ENCODE results near the gene SRSF4.

Gene SRSF4

GRCh38 chr1:29181413-29182225 lies at the start of gene SRSF4:
Gene SRSF4, minus strand, starts transcription at chr1:29181900. Its CDS starts 148 bp downstream, at chr1:29181752.
- H3K9me2 ChIP-seq (ENCODE audit: low read depth, low read length): no peaks in the 10 kb centered on the region
- H3K9ac ChIP-seq (ENCODE audit: low read length): peak within 1 kb of the TSS; percentile 100
- peak within 1 kb of the TSS; percentile 88 for H3K27ac ChIP-seq (ENCODE audit: low read depth, low read length, poor library complexity, severe bottlenecking)
- H3K27me3 ChIP-seq (ENCODE audit: insufficient read depth, low read length): no peaks in the 10 kb centered on the region
- H3K4me1 ChIP-seq (ENCODE audit: insufficient read depth, low read length, severe bottlenecking): peaks cover 42% of the 10 kb centered on the region
- peaks cover 48% of the 10 kb centered on the region for H3K36me3 ChIP-seq (ENCODE audit: insufficient read depth, low read length)
- H2AFZ ChIP-seq (ENCODE audit: low read length): peak within 1 kb of the TSS; percentile 97
- peaks cover 49% of the 10 kb centered on the region for H3K79me2 ChIP-seq (ENCODE audit: insufficient read depth, low read length)
- H4K20me1 ChIP-seq (ENCODE audit: insufficient read depth, low read length): peaks cover 7% of the 10 kb centered on the region
- no peaks in the 10 kb centered on the region for H3K9me3 ChIP-seq (ENCODE audit: low read length)
- TF ChIP-seq CTCF (IDR thresholded peaks at IDR 0.05; ENCODE audit: low read length) (peak; percentile 64), EZH2 (IDR thresholded peaks at IDR 0.05; ENCODE audit: borderline replicate concordance, low read length) (no peak)
- H3K4me3 ChIP-seq (ENCODE audit: low read depth, low read length, poor library complexity, severe bottlenecking): peak within 1 kb of the TSS; percentile 96
- H3K4me2 ChIP-seq (ENCODE audit: low read length): peak within 1 kb of the TSS; percentile 100
- no peaks in the 10 kb centered on the region for H3F3A ChIP-seq (ENCODE audit: insufficient read depth, low read length)

GRCh38 chr1:29230553-29231378 lies 49.1 kb upstream of the SRSF4 start, which contains the start of gene MECR:
Gene MECR, minus strand, starts transcription at chr1:29230934. Its CDS starts 28 bp downstream, at chr1:29230906.
- Histone ChIP-seq H3F3A (ENCODE audit: insufficient read depth, low read length) (no peaks in the 10 kb centered on the region), H3K27ac (ENCODE audit: low read depth, low read length, poor library complexity, severe bottlenecking) (no peak within 1 kb of the TSS), H4K20me1 (ENCODE audit: insufficient read depth, low read length) (no peaks in the 10 kb centered on the region), H3K27me3 (ENCODE audit: insufficient read depth, low read length) (no peaks in the 10 kb centered on the region), H3K36me3 (ENCODE audit: insufficient read depth, low read length) (no peaks in the 10 kb centered on the region), H3K4me3 (ENCODE audit: low read depth, low read length, poor library complexity, severe bottlenecking) (peak within 1 kb of the TSS; percentile 97), H3K4me1 (ENCODE audit: insufficient read depth, low read length, severe bottlenecking) (peaks cover 29% of the 10 kb centered on the region), H3K9me2 (ENCODE audit: low read depth, low read length) (no peaks in the 10 kb centered on the region), H2AFZ (ENCODE audit: low read length) (peak within 1 kb of the TSS; percentile 47; the same call in 1 of the 2 replicates), H3K9me3 (ENCODE audit: low read length) (no peaks in the 10 kb centered on the region), H3K4me2 (ENCODE audit: low read length) (peak within 1 kb of the TSS; percentile 74), H3K79me2 (ENCODE audit: insufficient read depth, low read length) (peaks cover 13% of the 10 kb centered on the region; the same call in 1 of the 2 replicates), H3K9ac (ENCODE audit: low read length) (peak within 1 kb of the TSS; percentile 90)
- TF ChIP-seq CTCF (IDR thresholded peaks at IDR 0.05; ENCODE audit: low read length) (peak; percentile 43; the same call in 1 of the 2 replicates), EZH2 (IDR thresholded peaks at IDR 0.05; ENCODE audit: borderline replicate concordance, low read length) (no peak)

- peak overlapping the region; percentile 47; the same call in 1 of the 2 replicates for H2AFZ ChIP-seq (ENCODE audit: low read length)
- peaks cover 28% of the 10 kb centered on the region for H3K4me1 ChIP-seq (ENCODE audit: insufficient read depth, low read length, severe bottlenecking)
- H3K27me3 ChIP-seq (ENCODE audit: insufficient read depth, low read length): no peaks in the 10 kb centered on the region
- peak overlapping the region; percentile 74 for H3K4me2 ChIP-seq (ENCODE audit: low read length)
- H3K9me2 ChIP-seq (ENCODE audit: low read depth, low read length): no peaks in the 10 kb centered on the region
- no peaks in the 10 kb centered on the region for H3K9me3 ChIP-seq (ENCODE audit: low read length)
- peak overlapping the region; percentile 97 for H3K4me3 ChIP-seq (ENCODE audit: low read depth, low read length, poor library complexity, severe bottlenecking)
- H3K27ac ChIP-seq (ENCODE audit: low read depth, low read length, poor library complexity, severe bottlenecking): no peak overlapping the region
- H3F3A ChIP-seq (ENCODE audit: insufficient read depth, low read length): no peaks in the 10 kb centered on the region
- TF ChIP-seq EZH2 (IDR thresholded peaks at IDR 0.05; ENCODE audit: borderline replicate concordance, low read length) (no peak), CTCF (IDR thresholded peaks at IDR 0.05; ENCODE audit: low read length) (no peak)
- peaks cover 13% of the 10 kb centered on the region; the same call in 1 of the 2 replicates for H3K79me2 ChIP-seq (ENCODE audit: insufficient read depth, low read length)
- no peaks in the 10 kb centered on the region for H3K36me3 ChIP-seq (ENCODE audit: insufficient read depth, low read length)
- peak overlapping the region; percentile 90 for H3K9ac ChIP-seq (ENCODE audit: low read length)
- no peaks in the 10 kb centered on the region for H4K20me1 ChIP-seq (ENCODE audit: insufficient read depth, low read length)
These were observed 48.5 kb upstream of the SRSF4 start for GRCh38 chr1:29230204-29230552.
